ENCODE results near the gene NPR3.

NPR3 gene

DNA sequence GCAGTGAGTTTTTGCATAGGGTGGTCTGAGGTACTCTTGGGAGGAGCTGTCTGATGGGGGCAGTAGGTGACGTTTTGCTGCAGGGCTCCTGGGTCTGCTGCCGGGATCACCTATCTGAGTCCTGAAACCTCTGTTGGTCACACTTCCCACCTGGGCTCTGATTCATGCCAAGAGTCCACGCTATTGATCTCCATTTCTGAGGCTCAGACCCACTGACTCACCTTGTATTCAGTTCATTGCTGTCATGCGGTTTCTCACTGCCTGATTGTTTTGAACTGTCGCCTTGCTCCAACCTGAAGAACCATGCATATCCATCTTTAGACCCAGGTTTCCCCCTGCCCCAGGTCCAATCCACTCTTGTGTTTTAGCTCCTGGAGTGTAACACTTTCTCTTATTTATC, 101.3 kb downstream of the NPR3 start:
- no peak overlapping the region for H3K4me3 ChIP-seq (ENCODE audit: low read length)
- TF ChIP-seq, protein P1, sequence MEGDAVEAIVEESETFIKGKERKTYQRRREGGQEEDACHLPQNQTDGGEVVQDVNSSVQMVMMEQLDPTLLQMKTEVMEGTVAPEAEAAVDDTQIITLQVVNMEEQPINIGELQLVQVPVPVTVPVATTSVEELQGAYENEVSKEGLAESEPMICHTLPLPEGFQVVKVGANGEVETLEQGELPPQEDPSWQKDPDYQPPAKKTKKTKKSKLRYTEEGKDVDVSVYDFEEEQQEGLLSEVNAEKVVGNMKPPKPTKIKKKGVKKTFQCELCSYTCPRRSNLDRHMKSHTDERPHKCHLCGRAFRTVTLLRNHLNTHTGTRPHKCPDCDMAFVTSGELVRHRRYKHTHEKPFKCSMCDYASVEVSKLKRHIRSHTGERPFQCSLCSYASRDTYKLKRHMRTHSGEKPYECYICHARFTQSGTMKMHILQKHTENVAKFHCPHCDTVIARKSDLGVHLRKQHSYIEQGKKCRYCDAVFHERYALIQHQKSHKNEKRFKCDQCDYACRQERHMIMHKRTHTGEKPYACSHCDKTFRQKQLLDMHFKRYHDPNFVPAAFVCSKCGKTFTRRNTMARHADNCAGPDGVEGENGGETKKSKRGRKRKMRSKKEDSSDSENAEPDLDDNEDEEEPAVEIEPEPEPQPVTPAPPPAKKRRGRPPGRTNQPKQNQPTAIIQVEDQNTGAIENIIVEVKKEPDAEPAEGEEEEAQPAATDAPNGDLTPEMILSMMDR (conservative IDR thresholded peaks at IDR 0.05; ENCODE audit: low read depth, low read length) = no peak
- DNase-seq (ENCODE audit: low read depth) = no peak

DNA sequence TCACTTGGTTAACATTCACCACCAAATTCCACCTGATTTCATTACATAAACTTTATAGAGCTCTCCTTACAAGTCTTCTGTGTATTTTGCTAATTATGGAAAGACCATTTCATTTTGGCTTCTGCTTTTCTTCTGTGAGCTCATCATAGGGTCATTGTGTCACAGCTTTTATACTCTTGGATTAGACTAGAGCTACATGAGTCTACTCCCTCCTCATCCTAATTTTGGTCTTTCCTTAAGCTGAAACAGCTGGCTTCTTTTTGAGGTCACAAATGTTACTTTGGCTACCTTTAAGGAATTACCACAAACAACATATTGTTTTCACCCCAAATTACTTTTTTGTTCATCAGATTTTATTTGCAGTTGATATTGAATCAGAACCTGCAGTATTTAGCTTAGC, 103.0 kb downstream of the NPR3 start:
- no peak for DNase-seq (ENCODE audit: low read depth)
- TF ChIP-seq, protein P1 (conservative IDR thresholded peaks at IDR 0.05; ENCODE audit: low read depth, low read length) = no peak
- H3K4me3 ChIP-seq (ENCODE audit: low read length) = no peak overlapping the region

DNA sequence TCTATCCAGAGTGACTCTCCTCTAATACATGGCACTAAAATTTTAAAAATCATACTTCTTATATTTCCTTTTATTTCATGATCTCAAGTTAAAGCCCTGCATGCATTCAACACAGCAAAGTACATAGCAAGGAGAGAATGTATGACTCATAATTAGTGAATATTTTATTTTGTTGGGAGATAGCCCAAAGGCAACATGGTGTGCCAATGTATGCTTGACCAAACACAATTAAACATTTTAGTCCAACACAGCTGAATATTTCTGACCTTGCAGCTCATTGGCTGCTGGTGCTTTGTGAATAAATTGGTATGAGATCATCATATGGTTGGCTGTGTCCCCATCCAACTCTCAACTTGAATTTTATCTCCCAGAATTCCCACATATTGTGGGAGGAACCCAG, 103.5 kb downstream of the NPR3 start:
- TF ChIP-seq, protein P1 (conservative IDR thresholded peaks at IDR 0.05; ENCODE audit: low read depth, low read length) = no peak
- DNase-seq (ENCODE audit: low read depth) = peak; percentile 42
- no peak overlapping the region for H3K4me3 ChIP-seq (ENCODE audit: low read length)

DNA sequence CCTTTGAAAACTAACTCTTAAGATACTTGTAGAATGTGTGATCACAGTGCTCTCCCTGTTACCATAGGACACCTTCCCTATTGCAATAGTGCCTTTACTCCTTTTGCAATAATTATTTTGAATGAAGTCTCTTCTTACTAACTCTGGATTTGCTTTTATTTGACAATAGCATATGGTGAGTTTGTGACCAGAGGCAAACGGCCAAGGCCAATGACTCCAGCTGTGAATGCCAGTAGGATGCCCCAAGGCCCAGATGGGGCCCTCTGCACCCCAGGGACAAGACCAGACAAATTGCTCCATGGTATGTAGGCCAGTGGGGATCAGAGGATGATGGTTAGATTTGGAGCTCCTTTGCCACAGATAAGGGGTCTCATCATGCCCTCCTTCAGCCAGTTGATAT, 116.9 kb downstream of the NPR3 start:
- no peak for DNase-seq (ENCODE audit: low read depth)
- TF ChIP-seq, protein P1 (conservative IDR thresholded peaks at IDR 0.05; ENCODE audit: low read depth, low read length) = no peak

DNA sequence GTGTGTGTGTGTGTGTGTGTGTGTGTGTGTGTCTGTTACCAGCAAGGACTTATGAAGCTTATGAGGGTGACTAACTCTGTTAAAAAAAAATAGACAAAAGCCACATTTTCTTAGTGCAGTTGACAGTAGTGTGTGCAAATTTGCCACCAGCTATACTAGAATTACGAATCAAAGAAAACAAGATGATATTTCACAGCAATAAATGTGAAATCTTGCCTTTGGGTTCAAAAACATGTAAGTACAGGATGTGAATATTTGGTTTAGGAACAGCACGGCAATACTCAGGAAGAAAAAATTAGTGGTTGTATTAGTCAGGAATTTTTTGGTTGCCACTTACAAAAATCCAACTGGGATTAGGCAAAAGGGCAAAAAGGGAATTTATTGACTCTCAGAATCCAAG, 117.4 kb downstream of the NPR3 start:
- DNase-seq (ENCODE audit: low read depth) = no peak
- TF ChIP-seq, protein P1 (conservative IDR thresholded peaks at IDR 0.05; ENCODE audit: low read depth, low read length) = no peak
- no peak overlapping the region for H3K4me3 ChIP-seq (ENCODE audit: low read length)

More for the DNA sequence above, 116.9 kb downstream of the NPR3 start:
- no peak overlapping the region for H3K4me3 ChIP-seq (ENCODE audit: low read length)

DNA sequence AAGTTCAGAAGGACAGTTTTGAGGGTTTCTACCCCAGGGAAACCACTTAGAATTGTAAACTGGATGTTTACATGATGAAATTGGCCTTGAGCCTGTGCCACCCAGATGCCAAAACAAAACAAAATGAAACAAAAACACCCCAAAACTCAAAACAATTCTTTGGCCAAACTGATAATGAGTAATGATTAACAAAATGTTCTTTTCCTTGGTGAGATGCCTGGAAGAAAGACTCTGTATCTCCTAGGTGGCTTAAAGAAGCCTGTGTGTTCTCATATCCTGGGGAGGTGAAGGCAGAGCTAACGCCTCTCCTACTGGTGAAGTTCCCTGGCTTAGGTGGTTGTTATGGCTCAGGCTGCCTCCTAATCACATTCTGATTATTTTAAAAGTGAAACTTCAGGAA, 120.5 kb downstream of the NPR3 start:
- H3K4me3 ChIP-seq (ENCODE audit: low read length) = no peak overlapping the region
- TF ChIP-seq, protein P1 (conservative IDR thresholded peaks at IDR 0.05; ENCODE audit: low read depth, low read length) = no peak
- DNase-seq (ENCODE audit: low read depth) = no peak

DNA sequence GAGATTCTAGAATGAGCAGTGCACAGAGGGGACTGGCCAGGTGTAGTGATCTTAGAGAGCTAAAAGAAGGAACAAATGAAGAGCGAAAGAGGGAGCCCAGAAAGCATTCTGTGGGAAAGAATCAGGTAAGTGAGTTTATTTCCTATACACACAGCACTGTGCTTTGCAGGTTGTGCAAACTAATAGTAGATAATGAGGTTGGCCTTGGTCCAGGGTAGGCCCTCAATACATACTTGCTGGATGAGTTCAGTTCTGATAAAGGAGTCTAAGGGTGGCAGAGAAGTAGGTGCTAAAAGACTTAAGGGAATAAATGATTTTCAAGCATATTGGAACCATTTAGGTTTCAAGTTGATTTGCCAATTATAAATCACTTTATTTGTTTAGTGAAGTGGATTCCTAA, 122.0 kb downstream of the NPR3 start:
- H3K4me3 ChIP-seq (ENCODE audit: low read length) = no peak overlapping the region
- DNase-seq (ENCODE audit: low read depth) = no peak
- TF ChIP-seq, protein P1 (conservative IDR thresholded peaks at IDR 0.05; ENCODE audit: low read depth, low read length) = no peak
